H9 (cell line): Measurements from ENCODE around the gene KCNN3. TPM values are rescaled to one million over a fixed set of nuclear protein-coding genes. Genes with fewer than 3 reads are reported as not detected.

Experiments used
- DNase-seq: peaks from one replicate; pipeline ENCODE4 v3.0.0-alpha.2; 2017
- H2AFZ ChIP-seq: one replicate; pipeline ENCODE4 v1.6.1; 2013; ENCODE audit warnings: mild to moderate bottlenecking, low read length, control low read depth, moderate library complexity
- H2AK5ac ChIP-seq: 2 replicates; pipeline ENCODE4 v1.6.1; 2013; ENCODE audit warnings: low read length, control low read depth, mixed read lengths; ENCODE audit not compliant: insufficient read length
- H2BK120ac ChIP-seq: one replicate; pipeline ENCODE4 v1.6.1; 2013; ENCODE audit warnings: low read depth, mild to moderate bottlenecking, low read length, control low read depth, inconsistent platforms; ENCODE audit not compliant: poor library complexity, severe bottlenecking
- H2BK12ac ChIP-seq: 2 replicates; pipeline ENCODE4 v1.6.1; 2013; ENCODE audit warnings: low read length, control low read depth, mixed read lengths, low read depth; ENCODE audit not compliant: insufficient read length
- H2BK15ac ChIP-seq: 2 replicates; pipeline ENCODE4 v1.6.1; 2013; ENCODE audit warnings: low read depth, low read length, control low read depth
- H2BK20ac ChIP-seq: one replicate; pipeline ENCODE4 v1.6.1; 2013; ENCODE audit warnings: low read depth, mild to moderate bottlenecking, low read length, control low read depth, inconsistent platforms; ENCODE audit not compliant: poor library complexity, severe bottlenecking
- H2BK5ac ChIP-seq: 2 replicates; pipeline ENCODE4 v1.6.1; 2013; ENCODE audit warnings: low read length, control low read depth, mixed read lengths; ENCODE audit not compliant: insufficient read length
- H3K14ac ChIP-seq: 2 replicates; pipeline ENCODE4 v1.6.1; 2013; ENCODE audit warnings: low read length, control low read depth; ENCODE audit not compliant: insufficient read depth
- H3K18ac ChIP-seq: 2 replicates; pipeline ENCODE4 v1.6.1; 2013; ENCODE audit warnings: low read depth, mild to moderate bottlenecking, mixed read lengths, low read length, control low read depth; ENCODE audit not compliant: insufficient read length
- H3K23ac ChIP-seq: 2 replicates; pipeline ENCODE4 v1.6.1; 2013; ENCODE audit warnings: low read length, control low read depth, mixed read lengths, low read depth; ENCODE audit not compliant: insufficient read length
- H3K23me2 ChIP-seq: 2 replicates; pipeline ENCODE4 v1.6.1; 2013; ENCODE audit warnings: low read depth, mild to moderate bottlenecking, mixed read lengths, low read length, control low read depth; ENCODE audit not compliant: insufficient read length, poor library complexity, severe bottlenecking
- H3K27ac ChIP-seq: 2 replicates; pipeline ENCODE4 v1.5.1; 2013; ENCODE audit warnings: low read length, control low read depth, mixed read lengths, low read depth; ENCODE audit not compliant: insufficient read length
- H3K27me3 ChIP-seq: 2 replicates; pipeline ENCODE4 v1.6.1; 2013; ENCODE audit warnings: low read length, control low read depth, inconsistent platforms; ENCODE audit not compliant: insufficient read depth
- H3K4ac ChIP-seq: 2 replicates; pipeline ENCODE4 v1.6.1; 2013; ENCODE audit warnings: low read depth, mild to moderate bottlenecking, control low read depth, inconsistent platforms, low read length, moderate library complexity
- H3K4me1 ChIP-seq: 2 replicates; pipeline ENCODE4 v1.6.1; 2013; ENCODE audit warnings: low read length, control low read depth, inconsistent platforms; ENCODE audit not compliant: insufficient read depth
- H3K4me2 ChIP-seq: 2 replicates; pipeline ENCODE4 v1.6.1; 2013; ENCODE audit warnings: low read length, control low read depth, mixed read lengths; ENCODE audit not compliant: insufficient read length, insufficient read depth
- H3K56ac ChIP-seq: 2 replicates; pipeline ENCODE4 v1.6.1; 2013; ENCODE audit warnings: low read depth, mild to moderate bottlenecking, mixed read lengths, low read length, control low read depth; ENCODE audit not compliant: insufficient read length
- H3K79me1 ChIP-seq: 2 replicates; pipeline ENCODE4 v1.6.1; 2013; ENCODE audit warnings: low read depth, mild to moderate bottlenecking, moderate library complexity, low read length, control low read depth, inconsistent platforms; ENCODE audit not compliant: insufficient read depth, poor library complexity, severe bottlenecking
- H3K79me2 ChIP-seq: 2 replicates; pipeline ENCODE4 v1.6.1; 2013; ENCODE audit warnings: low read length, control low read depth, inconsistent platforms; ENCODE audit not compliant: insufficient read depth
- H3K9ac ChIP-seq: 2 replicates; pipeline ENCODE4 v1.6.1; 2013; ENCODE audit warnings: low read length, control low read depth, mixed read lengths; ENCODE audit not compliant: insufficient read length; ENCODE audit errors: extremely low read depth
- H3K9me3 ChIP-seq: one replicate; pipeline ENCODE4 v1.6.1; 2013; ENCODE audit warnings: low read depth, low read length, inconsistent platforms; ENCODE audit not compliant: control insufficient read depth
- H3T11ph ChIP-seq: one replicate; pipeline ENCODE4 v1.6.1; 2013; ENCODE audit warnings: mild to moderate bottlenecking, low read length, control low read depth, inconsistent platforms
- H4K20me1 ChIP-seq: one replicate; pipeline ENCODE4 v1.6.1; 2013; ENCODE audit not compliant: control insufficient read depth, insufficient read length, insufficient read depth
- H4K5ac ChIP-seq: 2 replicates; pipeline ENCODE4 v1.6.1; 2013; ENCODE audit warnings: low read depth, mild to moderate bottlenecking, mixed read lengths, low read length, control low read depth; ENCODE audit not compliant: insufficient read length
- H4K8ac ChIP-seq: replicated peaks from 2 replicates; pipeline ENCODE4 v1.6.1; 2013; ENCODE audit warnings: low read length, control low read depth, mixed read lengths, low read depth; ENCODE audit not compliant: insufficient read length
- H4K91ac ChIP-seq: 2 replicates; pipeline ENCODE4 v1.6.1; 2013; ENCODE audit warnings: low read depth, mild to moderate bottlenecking, moderate library complexity, mixed read lengths, low read length, control low read depth; ENCODE audit not compliant: insufficient read length
- H3K27ac Mint-ChIP-seq, 3 experiments: 2 replicates in 2 of 3; 3 replicates in 1 of 3; pipeline ENCODE4 v1.8.0; 2020 to 2021; ENCODE audit warnings: mixed read lengths in 3 of 3, mild to moderate bottlenecking in 1 of 3, moderate library complexity in 1 of 3
- H3K27me3 Mint-ChIP-seq: 2 replicates; pipeline ENCODE4 v1.8.0; 2021; ENCODE audit warnings: low read depth, mild to moderate bottlenecking, moderate library complexity, mixed read lengths
- H3K36me3 Mint-ChIP-seq, 3 experiments: 2 replicates in 2 of 3; 3 replicates in 1 of 3; pipeline ENCODE4 v1.8.0; 2020 to 2021; ENCODE audit warnings: low read depth in 3 of 3, mixed read lengths in 3 of 3; ENCODE audit not compliant: insufficient read depth in 1 of 3
- H3K4me1 Mint-ChIP-seq, 2 experiments: 2 replicates each; pipeline ENCODE4 v1.8.0; 2020; ENCODE audit warnings: mixed read lengths in 2 of 2
- H3K4me3 Mint-ChIP-seq, 2 experiments: 2 replicates in 1 of 2; 3 replicates in 1 of 2; pipeline ENCODE4 v1.8.0; 2020 to 2021; ENCODE audit warnings: mild to moderate bottlenecking in 2 of 2, mixed read lengths in 2 of 2, moderate library complexity in 1 of 2
- H3K9me3 Mint-ChIP-seq, 2 experiments: 2 replicates in 1 of 2; 3 replicates in 1 of 2; pipeline ENCODE4 v1.8.0; 2020; ENCODE audit warnings: mild to moderate bottlenecking in 2 of 2, mixed read lengths in 2 of 2, moderate library complexity in 1 of 2
- WGBS: extraction: QIAGEN DNeasy Blood & Tissue Kit; methylation state at CpG from one replicate; pipeline ENCODE4 v1.1.7; 2013; ENCODE audit warnings: missing lambda C conversion rate, low lambda C conversion rate, mixed read lengths; ENCODE audit not compliant: insufficient read length; ENCODE audit errors: extremely low coverage; 5-methylcytosine and 5-hydroxymethylcytosine counted together
- total RNA-seq: library from RNA; stranded (reverse); gene quantifications from 2 replicates; pipeline ENCODE4 v1.2.1, GENCODE V29; 2021
- TF ChIP-seq, protein P1 (sequence below): fragments of 200-600 bp; sonication (generic); conservative IDR thresholded peaks from 3 replicates; pipeline ENCODE4 v1.8.0; 2021; ENCODE audit warnings: antibody characterized with exemption, mild to moderate bottlenecking

Gene KCNN3
- total RNA-seq, 1 experiment from 2014 or later: 0.83 TPM

DNA sequence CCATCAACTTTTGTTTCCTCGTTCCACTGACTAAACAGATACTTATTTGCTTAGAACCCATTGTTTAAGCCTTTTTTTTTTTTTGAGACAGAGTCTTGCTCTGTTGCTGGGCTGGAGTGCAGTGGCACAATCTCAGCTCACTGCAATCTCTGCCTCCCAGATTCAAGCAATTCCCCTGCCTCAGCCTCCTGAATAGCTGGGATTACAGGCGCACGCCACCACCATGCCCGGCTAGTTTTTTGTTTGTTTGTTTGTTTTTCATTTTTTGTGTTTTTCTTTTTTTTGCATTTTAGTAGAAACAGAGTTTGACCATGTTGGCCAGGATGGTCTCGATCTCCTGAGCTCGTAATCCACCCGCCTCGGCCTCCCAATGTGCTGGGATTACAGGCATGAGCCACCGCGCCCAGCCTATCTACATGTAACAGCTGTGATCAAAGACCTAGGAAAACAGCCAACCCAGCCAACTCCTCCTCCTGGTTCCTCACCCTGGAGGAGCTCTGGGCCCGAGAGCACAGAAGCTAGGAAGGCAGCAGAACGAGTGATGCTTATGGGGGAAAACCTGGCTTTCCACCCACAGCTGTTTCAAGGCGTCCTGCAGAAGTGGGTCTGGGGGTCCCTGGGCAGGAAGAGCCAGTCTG lies 32.9 kb downstream of the KCNN3 start:
- H3K27ac Mint-ChIP-seq: no peak overlapping the region; a peak in 1 of 7 replicates

More for the DNA sequence above, 32.9 kb downstream of the KCNN3 start:
- no peak overlapping the region for H4K5ac ChIP-seq
- H3K4me3 Mint-ChIP-seq: no peak overlapping the region
- H2BK12ac ChIP-seq: no peak overlapping the region
- no peak overlapping the region for H4K91ac ChIP-seq
- no peaks in the 10 kb centered on the region for H4K20me1 ChIP-seq
- no peaks in the 10 kb centered on the region for H3K27me3 ChIP-seq
- no peak overlapping the region for H3K14ac ChIP-seq
- WGBS: no CpG with 5 or more reads among the region's 13 CpGs
- TF ChIP-seq, protein P1, sequence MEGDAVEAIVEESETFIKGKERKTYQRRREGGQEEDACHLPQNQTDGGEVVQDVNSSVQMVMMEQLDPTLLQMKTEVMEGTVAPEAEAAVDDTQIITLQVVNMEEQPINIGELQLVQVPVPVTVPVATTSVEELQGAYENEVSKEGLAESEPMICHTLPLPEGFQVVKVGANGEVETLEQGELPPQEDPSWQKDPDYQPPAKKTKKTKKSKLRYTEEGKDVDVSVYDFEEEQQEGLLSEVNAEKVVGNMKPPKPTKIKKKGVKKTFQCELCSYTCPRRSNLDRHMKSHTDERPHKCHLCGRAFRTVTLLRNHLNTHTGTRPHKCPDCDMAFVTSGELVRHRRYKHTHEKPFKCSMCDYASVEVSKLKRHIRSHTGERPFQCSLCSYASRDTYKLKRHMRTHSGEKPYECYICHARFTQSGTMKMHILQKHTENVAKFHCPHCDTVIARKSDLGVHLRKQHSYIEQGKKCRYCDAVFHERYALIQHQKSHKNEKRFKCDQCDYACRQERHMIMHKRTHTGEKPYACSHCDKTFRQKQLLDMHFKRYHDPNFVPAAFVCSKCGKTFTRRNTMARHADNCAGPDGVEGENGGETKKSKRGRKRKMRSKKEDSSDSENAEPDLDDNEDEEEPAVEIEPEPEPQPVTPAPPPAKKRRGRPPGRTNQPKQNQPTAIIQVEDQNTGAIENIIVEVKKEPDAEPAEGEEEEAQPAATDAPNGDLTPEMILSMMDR: no peak
- H3K56ac ChIP-seq: no peak overlapping the region
- peaks cover 14 to 40% of the 10 kb centered on the region in 2 experiments for H3K4me1 Mint-ChIP-seq
- no peaks in the 10 kb centered on the region for H3K4me1 ChIP-seq
- H2BK120ac ChIP-seq: no peak overlapping the region
- no peak overlapping the region for H3K27ac ChIP-seq
- no peaks in the 10 kb centered on the region for H3K36me3 Mint-ChIP-seq
- no peak overlapping the region for H3K18ac ChIP-seq
- no peaks in the 10 kb centered on the region for H3K9me3 Mint-ChIP-seq
- no peak overlapping the region for H2BK5ac ChIP-seq
- H2AK5ac ChIP-seq: no peak overlapping the region
- no peaks in the 10 kb centered on the region for H3K79me1 ChIP-seq
- no peak for DNase-seq
- no peaks in the 10 kb centered on the region for H3K79me2 ChIP-seq
- H2BK20ac ChIP-seq: no peak overlapping the region
- H3K4ac ChIP-seq: no peak overlapping the region
- no peaks in the 10 kb centered on the region; the same call in 1 of the 2 replicates for H3K27me3 Mint-ChIP-seq
- H3K23ac ChIP-seq: no peak overlapping the region
- H2AFZ ChIP-seq: no peak overlapping the region
- no peak overlapping the region for H3K4me2 ChIP-seq
- no peak overlapping the region for H3K9ac ChIP-seq
- H3K23me2 ChIP-seq: no peaks in the 10 kb centered on the region
- no peak overlapping the region for H4K8ac ChIP-seq
- no peak overlapping the region for H2BK15ac ChIP-seq
- no peak overlapping the region for H3T11ph ChIP-seq
- no peaks in the 10 kb centered on the region for H3K9me3 ChIP-seq
